ENCODE data around the gene TMEM184A. TPM values are rescaled to one million over a fixed set of nuclear protein-coding genes. Genes with fewer than 3 reads are reported as not detected.

TMEM184A gene
- total RNA-seq, 1 experiment from 2014 or later: 21.4 TPM

- Histone ChIP-seq H3K4me3 (no peak overlapping the region), H3K4me2 (no peak overlapping the region), H4K20me1 (ENCODE audit: insufficient read depth) (no peaks in the 10 kb centered on the region), H3K9me2 (ENCODE audit: insufficient read depth) (no peaks in the 10 kb centered on the region), H2AFZ (no peak overlapping the region), H3K79me2 (ENCODE audit: low read depth) (no peaks in the 10 kb centered on the region), H3K9me3 (ENCODE audit: insufficient read depth, low read depth) (no peaks in the 10 kb centered on the region), H3K4me1 (replicated peaks; ENCODE audit: insufficient read depth) (peaks cover 54% of the 10 kb centered on the region), H3F3A (ENCODE audit: insufficient read depth, low read depth) (peaks cover 41% of the 10 kb centered on the region), H3K27me3 (ENCODE audit: insufficient read depth, low read depth) (no peaks in the 10 kb centered on the region), H3K36me3 (ENCODE audit: low read depth) (no peaks in the 10 kb centered on the region), H3K27ac (no peak overlapping the region)
- no TSS peak for BruUV-seq (replicated peaks)
- no peak for DNase-seq
- ChIA-PET POLR2A (ENCODE audit: unreplicated experiment) (no interaction called here), CTCF (no interaction called here)
- TF ChIP-seq EZH2 (IDR thresholded peaks at IDR 0.05; ENCODE audit: low read depth) (no peak), CTCF (conservative IDR thresholded peaks at IDR 0.05) (no peak)
- intact Hi-C loops (cut with micrococcal nuclease; ENCODE audit: unreplicated experiment): loop anchor here (2.0 kb wide), 1 partner anchor 21 kb away; no protein-coding TSS in a partner anchor
Measured at GRCh38 chr7:1511444-1512422, 44.3 kb downstream of the TMEM184A start.

GRCh38 chr7:1510780-1511154 is 45.2 kb downstream of the TMEM184A start:
- Histone ChIP-seq H3K79me2 (ENCODE audit: low read depth) (no peaks in the 10 kb centered on the region), H4K20me1 (ENCODE audit: insufficient read depth) (no peaks in the 10 kb centered on the region), H3K36me3 (ENCODE audit: low read depth) (no peaks in the 10 kb centered on the region), H3K4me2 (no peak overlapping the region), H2AFZ (no peak overlapping the region), H3K27ac (no peak overlapping the region), H3K4me3 (no peak overlapping the region), H3K27me3 (ENCODE audit: insufficient read depth, low read depth) (no peaks in the 10 kb centered on the region), H3F3A (ENCODE audit: insufficient read depth, low read depth) (peaks cover 40% of the 10 kb centered on the region), H3K4me1 (replicated peaks; ENCODE audit: insufficient read depth) (peaks cover 51% of the 10 kb centered on the region), H3K9me2 (ENCODE audit: insufficient read depth) (no peaks in the 10 kb centered on the region), H3K9me3 (ENCODE audit: insufficient read depth, low read depth) (no peaks in the 10 kb centered on the region)
- no TSS peak for BruUV-seq (replicated peaks)
- intact Hi-C loops (cut with micrococcal nuclease; ENCODE audit: unreplicated experiment): no loop called here
- TF ChIP-seq CTCF (conservative IDR thresholded peaks at IDR 0.05) (no peak), EZH2 (IDR thresholded peaks at IDR 0.05; ENCODE audit: low read depth) (no peak)
- CTCF ChIA-PET: interaction anchor here (0.6 kb wide), 2 partner anchors 25 to 835 kb away, joined by 3 to 6 read pairs; no protein-coding TSS in a partner anchor
- no peak for DNase-seq
- POLR2A ChIA-PET (ENCODE audit: unreplicated experiment): no interaction called here

- H3K9me2 ChIP-seq (ENCODE audit: insufficient read depth): no peaks in the 10 kb centered on the region
- no peaks in the 10 kb centered on the region for H3K9me3 ChIP-seq (ENCODE audit: insufficient read depth, low read depth)
- no peak for DNase-seq
- peaks cover 47% of the 10 kb centered on the region for H3F3A ChIP-seq (ENCODE audit: insufficient read depth, low read depth)
- BruUV-seq (replicated peaks): no TSS peak
- H4K20me1 ChIP-seq (ENCODE audit: insufficient read depth): no peaks in the 10 kb centered on the region
- H3K4me2 ChIP-seq: no peak overlapping the region
- POLR2A ChIA-PET (ENCODE audit: unreplicated experiment): interaction anchor here (0.6 kb wide), 1 partner anchor 1018 kb away, joined by 5 read pairs; no protein-coding TSS in a partner anchor
- H3K27ac ChIP-seq: no peak overlapping the region
- no peak overlapping the region for H2AFZ ChIP-seq
- H3K4me3 ChIP-seq: no peak overlapping the region
- TF ChIP-seq CTCF (conservative IDR thresholded peaks at IDR 0.05): no peak
- TF ChIP-seq EZH2 (IDR thresholded peaks at IDR 0.05; ENCODE audit: low read depth): no peak
- CTCF ChIA-PET: interaction anchor here (0.5 kb wide), 1 partner anchor 27 kb away, joined by 12 read pairs; no protein-coding TSS in a partner anchor
- H3K27me3 ChIP-seq (ENCODE audit: insufficient read depth, low read depth): no peaks in the 10 kb centered on the region
- H3K4me1 ChIP-seq (replicated peaks; ENCODE audit: insufficient read depth): peaks cover 44% of the 10 kb centered on the region
- no peaks in the 10 kb centered on the region for H3K36me3 ChIP-seq (ENCODE audit: low read depth)
- H3K79me2 ChIP-seq (ENCODE audit: low read depth): no peaks in the 10 kb centered on the region
- intact Hi-C loops (cut with micrococcal nuclease; ENCODE audit: unreplicated experiment): no loop called here
Measured at GRCh38 chr7:1509226-1509625, 46.8 kb downstream of the TMEM184A start.

All from PC-9 (cell line).